Activated T-cell treated with anti-CD3 and anti-CD28 coated beads, Interleukin-2, amount 50 U/mL, for 4 hours (primary cell): ENCODE results near the gene ZC3H11A. TPM values are rescaled to one million over a fixed set of nuclear protein-coding genes. Genes with fewer than 3 reads are reported as not detected.
"Not testable (repeated sequence)": the region's sequence is repeated elsewhere in the genome, so short reads cannot be mapped to it uniquely, and the experiment has no call there.

ENCODE experiments used
- ATAC-seq, 2 donors: fragments of 200-7000 bp; cut with Tn5 transposase; one replicate each; pipeline ENCODE4 v1.10.0; 2021
- DNase-seq: peaks from one replicate; pipeline ENCODE4 v3.0.0-alpha.2; 2020
- H3K27me3 Mint-ChIP-seq: one replicate; pipeline ENCODE4 v1.8.0; 2021; ENCODE audit warnings: low read depth, mixed read lengths
- H3K36me3 Mint-ChIP-seq: one replicate; pipeline ENCODE4 v1.8.0; 2022; ENCODE audit warnings: mixed read lengths; ENCODE audit not compliant: insufficient read depth
- H3K4me1 Mint-ChIP-seq: one replicate; pipeline ENCODE4 v1.8.0; 2021; ENCODE audit warnings: low read depth, mixed read lengths
- H3K4me3 Mint-ChIP-seq: one replicate; pipeline ENCODE4 v1.8.0; 2021; ENCODE audit warnings: mild to moderate bottlenecking, moderate library complexity, mixed read lengths
- H3K9me3 Mint-ChIP-seq: one replicate; pipeline ENCODE4 v1.8.0; 2021; ENCODE audit warnings: mixed read lengths
- total RNA-seq, 3 donors: library from RNA; stranded (reverse); gene quantifications; one replicate each; pipeline ENCODE4 v1.2.1, GENCODE V29; 2021

ZC3H11A gene
- total RNA-seq, 3 donors from 2014 or later: 55.2 to 65.7 (median 64.0) TPM

- ATAC-seq (no peak), DNase-seq (no peak)
- H3K9me3 Mint-ChIP-seq: no peaks in the 10 kb centered on the region
- peaks cover 33% of the 10 kb centered on the region for H3K4me1 Mint-ChIP-seq
- H3K36me3 Mint-ChIP-seq: peaks cover 37% of the 10 kb centered on the region
- H3K4me3 Mint-ChIP-seq: no peak overlapping the region
- no peaks in the 10 kb centered on the region for H3K27me3 Mint-ChIP-seq
These were observed 25.7 kb upstream of the ZC3H11A start for GRCh38 chr1:203769505-203770343.

DNA sequence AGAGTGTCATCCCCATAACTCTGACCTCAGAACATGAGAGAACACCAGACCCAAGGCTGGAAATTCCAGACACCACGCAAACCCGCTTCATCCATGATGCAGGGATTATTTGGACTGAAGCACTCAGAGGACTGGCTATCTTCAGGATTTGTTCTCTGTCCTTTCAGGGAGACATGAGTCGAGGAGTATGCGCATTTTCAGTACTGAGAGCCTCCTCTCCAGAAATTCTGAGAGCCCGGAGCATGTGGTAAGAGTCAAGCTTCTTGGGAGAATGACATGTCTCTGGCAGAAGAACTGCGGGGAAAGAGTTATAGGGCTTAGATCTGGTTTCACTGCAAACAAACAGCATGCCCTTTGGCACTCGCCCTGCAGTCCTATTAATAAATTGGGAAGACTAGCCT is 23.5 kb upstream of the ZC3H11A start:
- H3K36me3 Mint-ChIP-seq: peaks cover 41% of the 10 kb centered on the region

DNA sequence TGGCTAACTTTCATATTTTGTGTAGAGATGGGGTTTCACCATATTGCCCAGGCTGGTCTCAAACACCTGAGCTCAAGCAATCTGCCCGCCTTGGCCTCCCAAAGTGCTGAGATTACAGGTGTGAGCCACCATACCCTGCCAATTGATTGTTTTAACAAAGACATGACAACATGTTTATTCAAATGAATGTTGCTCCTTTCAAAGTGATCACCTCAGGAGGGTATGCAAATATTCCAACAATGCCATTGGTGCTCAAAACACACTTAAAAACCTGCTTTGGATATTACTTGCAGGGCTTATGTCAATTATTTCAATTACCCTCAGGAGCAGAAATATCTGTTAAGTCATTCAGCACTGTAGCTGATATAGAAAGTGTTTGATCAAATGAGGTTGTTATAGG is 22.6 kb upstream of the ZC3H11A start:
- ATAC-seq: no peak
- Mint-ChIP-seq H3K4me3 (no peak overlapping the region), H3K9me3 (no peaks in the 10 kb centered on the region), H3K27me3 (no peaks in the 10 kb centered on the region), H3K36me3 (peaks cover 41% of the 10 kb centered on the region), H3K4me1 (peaks cover 31% of the 10 kb centered on the region)
- no peak for DNase-seq

More for the DNA sequence above, 23.5 kb upstream of the ZC3H11A start:
- Mint-ChIP-seq H3K9me3 (no peaks in the 10 kb centered on the region), H3K4me1 (peaks cover 27% of the 10 kb centered on the region), H3K4me3 (no peak overlapping the region), H3K27me3 (no peaks in the 10 kb centered on the region)
- ATAC-seq (no peak), DNase-seq (no peak)

DNA sequence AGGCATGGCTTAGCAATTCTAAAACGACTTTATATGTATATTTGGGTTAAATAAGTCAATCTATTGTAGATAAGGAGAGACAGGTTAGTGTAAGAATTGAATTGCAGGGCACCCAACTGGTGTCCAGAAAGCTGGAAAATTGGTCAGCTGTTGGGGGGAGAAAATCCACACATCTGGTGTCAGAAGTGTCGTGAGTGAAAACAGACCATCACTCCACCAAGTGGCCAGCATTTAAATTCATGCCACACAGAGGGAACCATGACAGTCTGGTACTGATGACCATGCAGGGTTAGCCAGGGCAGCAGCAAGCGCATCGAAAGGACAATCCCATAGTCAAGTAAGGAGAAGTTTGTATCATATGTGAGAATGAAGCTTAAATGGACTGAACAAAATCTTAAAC is 18.8 kb upstream of the ZC3H11A start:
- no peaks in the 10 kb centered on the region for H3K9me3 Mint-ChIP-seq
- no peaks in the 10 kb centered on the region for H3K27me3 Mint-ChIP-seq

GRCh38 chr1:203777596-203777995 is 17.8 kb upstream of the ZC3H11A start:
- Mint-ChIP-seq H3K9me3 (no peaks in the 10 kb centered on the region), H3K27me3 (no peaks in the 10 kb centered on the region), H3K4me1 (peaks cover 9% of the 10 kb centered on the region), H3K4me3 (no peak overlapping the region), H3K36me3 (peaks cover 17% of the 10 kb centered on the region)
- ATAC-seq: no peak
- DNase-seq: no peak

More for the DNA sequence above, 18.8 kb upstream of the ZC3H11A start:
- no peak for DNase-seq
- Mint-ChIP-seq H3K36me3 (peaks cover 23% of the 10 kb centered on the region), H3K4me1 (peaks cover 9% of the 10 kb centered on the region), H3K4me3 (no peak overlapping the region)
- no peak for ATAC-seq

- ATAC-seq: no peak
- Mint-ChIP-seq H3K36me3 (peaks cover 15% of the 10 kb centered on the region), H3K4me1 (peaks cover 9% of the 10 kb centered on the region), H3K27me3 (no peaks in the 10 kb centered on the region), H3K4me3 (no peak overlapping the region), H3K9me3 (no peaks in the 10 kb centered on the region)
- no peak for DNase-seq
These were observed 17.3 kb upstream of the ZC3H11A start for GRCh38 chr1:203778146-203778545.

- no peak for DNase-seq
- Mint-ChIP-seq H3K27me3 (no peaks in the 10 kb centered on the region), H3K36me3 (peaks cover 13% of the 10 kb centered on the region), H3K4me1 (peaks cover 9% of the 10 kb centered on the region), H3K4me3 (no peak overlapping the region), H3K9me3 (no peaks in the 10 kb centered on the region)
- ATAC-seq: no peak
These were observed 16.6 kb upstream of the ZC3H11A start for GRCh38 chr1:203778789-203779188.

GRCh38 chr1:203781962-203782361 is 13.5 kb upstream of the ZC3H11A start:
- Mint-ChIP-seq H3K4me3 (no peak overlapping the region), H3K4me1 (peaks cover 6% of the 10 kb centered on the region), H3K27me3 (no peaks in the 10 kb centered on the region), H3K36me3 (peaks cover 4% of the 10 kb centered on the region), H3K9me3 (no peaks in the 10 kb centered on the region)
- DNase-seq (no peak), ATAC-seq (no peak)

- Mint-ChIP-seq H3K4me1 (peaks cover 3% of the 10 kb centered on the region), H3K4me3 (no peak overlapping the region), H3K9me3 (no peaks in the 10 kb centered on the region), H3K27me3 (no peaks in the 10 kb centered on the region), H3K36me3 (peaks cover 4% of the 10 kb centered on the region)
- no peak for DNase-seq
- no peak for ATAC-seq
These were observed 5.5 kb upstream of the ZC3H11A start for GRCh38 chr1:203789966-203790365.

GRCh38 chr1:203791498-203791897 is 3.9 kb upstream of the ZC3H11A start:
- ATAC-seq (no peak), DNase-seq (no peak)
- H3K27me3 Mint-ChIP-seq: no peaks in the 10 kb centered on the region
- H3K4me1 Mint-ChIP-seq: peaks cover 10% of the 10 kb centered on the region
- peaks cover 2% of the 10 kb centered on the region for H3K36me3 Mint-ChIP-seq
- H3K4me3 Mint-ChIP-seq: no peak overlapping the region
- no peaks in the 10 kb centered on the region for H3K9me3 Mint-ChIP-seq

- Mint-ChIP-seq H3K4me3 (no peak overlapping the region), H3K36me3 (peaks cover 8% of the 10 kb centered on the region), H3K27me3 (no peaks in the 10 kb centered on the region), H3K4me1 (peaks cover 18% of the 10 kb centered on the region), H3K9me3 (no peaks in the 10 kb centered on the region)
- ATAC-seq: no peak
- no peak for DNase-seq
These were observed 2.9 kb upstream of the ZC3H11A start for GRCh38 chr1:203792486-203792885.

GRCh38 chr1:203793561-203793960 is 1.9 kb upstream of the ZC3H11A start:
- ATAC-seq, DNase-seq, H3K27me3 Mint-ChIP-seq, H3K4me3 Mint-ChIP-seq, H3K9me3 Mint-ChIP-seq: not testable (repeated sequence)
- Mint-ChIP-seq H3K4me1 (peaks cover 29% of the 10 kb centered on the region), H3K36me3 (peaks cover 19% of the 10 kb centered on the region)

- Mint-ChIP-seq H3K4me1 (peaks cover 42% of the 10 kb centered on the region), H3K36me3 (peaks cover 31% of the 10 kb centered on the region), H3K27me3 (no peaks in the 10 kb centered on the region), H3K9me3 (no peaks in the 10 kb centered on the region), H3K4me3 (peak overlapping the region; percentile 99)
- no peak for DNase-seq
- no peak for ATAC-seq
These were observed 521 bp upstream of the ZC3H11A start for GRCh38 chr1:203794764-203795440.

DNA sequence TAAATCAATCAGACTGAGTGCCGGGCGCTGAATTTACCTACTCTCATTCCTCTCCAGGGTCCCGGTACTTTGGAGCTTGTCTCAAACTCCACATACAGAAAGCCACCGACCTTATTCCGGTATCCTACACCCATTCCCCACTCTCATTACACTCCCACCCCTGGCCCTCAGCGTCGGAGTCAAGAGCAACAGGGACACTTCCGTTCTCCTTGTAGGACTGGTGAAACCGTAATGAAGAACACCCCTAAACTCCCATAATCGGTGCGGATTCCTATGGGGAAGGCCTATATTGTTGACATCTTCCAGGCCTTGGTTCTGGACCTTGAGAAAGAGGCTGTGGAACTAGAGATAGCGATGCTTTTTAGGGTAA is 798 bp downstream of the ZC3H11A start:
- H3K9me3 Mint-ChIP-seq: no peaks in the 10 kb centered on the region
- H3K27me3 Mint-ChIP-seq: no peaks in the 10 kb centered on the region
- ATAC-seq: peak; percentile 24 to 25
- peaks cover 34% of the 10 kb centered on the region for H3K36me3 Mint-ChIP-seq
- peaks cover 54% of the 10 kb centered on the region for H3K4me1 Mint-ChIP-seq
- H3K4me3 Mint-ChIP-seq: peak overlapping the region; percentile 99
- DNase-seq: no peak

- Mint-ChIP-seq H3K9me3 (no peaks in the 10 kb centered on the region), H3K4me3 (peak overlapping the region; percentile 99), H3K27me3 (no peaks in the 10 kb centered on the region), H3K4me1 (peaks cover 60% of the 10 kb centered on the region), H3K36me3 (peaks cover 34% of the 10 kb centered on the region)
- ATAC-seq (no peak), DNase-seq (no peak)
These were observed 1.8 kb downstream of the ZC3H11A start for GRCh38 chr1:203797216-203797615.
